A673 (cell line): Measurements from ENCODE around the gene CNTNAP4. TPM values are rescaled to one million over a fixed set of nuclear protein-coding genes. Genes with fewer than 3 reads are reported as not detected.

Source experiments
- BruUV-seq: library from RNA; stranded (reverse); fragments of 400-500 nt; replicated peaks from 2 replicates; lab custom pipeline; 2021; lab: Mats Ljungman, UMichigan
- CTCF ChIA-PET: fragments of 300-600 bp; sonication (Branson Sonifier 250); formaldehyde crosslinking; loops from one replicate; lab custom pipeline; 2022; ENCODE audit warnings: antibody characterized with exemption; lab: Charles Lee
- POLR2A ChIA-PET: fragments of 300-600 bp; sonication (Branson Sonifier 250); formaldehyde crosslinking; loops from one replicate; lab custom pipeline; 2022; ENCODE audit warnings: antibody characterized with exemption; ENCODE audit not compliant: low non-redundant PET; lab: Charles Lee
- DNase-seq: peaks from one replicate; pipeline ENCODE4 v3.0.0-alpha.2; 2015; ENCODE audit warnings: low spot score
- H3K27ac ChIP-seq: fragments of 200-600 bp; sonication (generic); 2 replicates; pipeline ENCODE4 v1.5.1; 2016; ENCODE audit warnings: mixed run types, low read depth, mild to moderate bottlenecking, mixed read lengths, antibody characterized with exemption, low read length; ENCODE audit not compliant: poor library complexity, severe bottlenecking
- H3K27me3 ChIP-seq: fragments of 200-600 bp; sonication (generic); replicated peaks from 2 replicates; pipeline ENCODE4 v1.6.1; 2017; ENCODE audit warnings: mixed run types, low read depth, mild to moderate bottlenecking, mixed read lengths, antibody characterized with exemption, low read length; ENCODE audit not compliant: insufficient read depth, poor library complexity
- H3K36me3 ChIP-seq: fragments of 200-600 bp; sonication (generic); 2 replicates; pipeline ENCODE4 v1.6.1; 2016; ENCODE audit warnings: mixed run types, mild to moderate bottlenecking, mixed read lengths, antibody characterized with exemption, low read length; ENCODE audit not compliant: insufficient read depth, poor library complexity, severe bottlenecking
- H3K4me1 ChIP-seq: fragments of 200-600 bp; sonication (generic); 2 replicates; pipeline ENCODE4 v1.6.1; 2017; ENCODE audit warnings: mixed run types, mild to moderate bottlenecking, mixed read lengths, antibody characterized with exemption, low read length; ENCODE audit not compliant: insufficient read depth, poor library complexity, severe bottlenecking
- H3K4me3 ChIP-seq: fragments of 200-600 bp; sonication (generic); 2 replicates; pipeline ENCODE4 v1.5.1; 2016; ENCODE audit warnings: low read depth, mixed run types, mild to moderate bottlenecking, mixed read lengths, low read length; ENCODE audit not compliant: poor library complexity, severe bottlenecking
- H3K9me3 ChIP-seq: fragments of 200-600 bp; sonication (generic); 2 replicates; pipeline ENCODE4 v1.6.1; 2016; ENCODE audit warnings: mixed run types, low read depth, mild to moderate bottlenecking, mixed read lengths, antibody characterized with exemption, low read length; ENCODE audit not compliant: poor library complexity, severe bottlenecking
- EZH2 ChIP-seq: fragments of 200-600 bp; sonication (generic); IDR thresholded peaks from 2 replicates; pipeline ENCODE4 v1.6.1; 2017; ENCODE audit warnings: borderline replicate concordance, low read depth, mild to moderate bottlenecking, mixed read lengths, antibody characterized with exemption, low read length; ENCODE audit not compliant: poor library complexity, severe bottlenecking
- intact Hi-C: fragments of 100-400 bp; cut with micrococcal nuclease; formaldehyde crosslinking; loops from one replicate; pipeline ENCODE4 v1.10.0; 2022; ENCODE audit not compliant: unreplicated experiment
- total RNA-seq: library from RNA; stranded (reverse); gene quantifications from 2 replicates; pipeline ENCODE4 v1.2.3, GENCODE V29; 2021
- TF ChIP-seq, protein P1 (sequence below): fragments of 300-800, 200-600 bp; sonication (generic); conservative IDR thresholded peaks from 2 replicates; pipeline ENCODE4 v1.5.1; 2017; ENCODE audit warnings: low read depth, mild to moderate bottlenecking, antibody characterized with exemption, low read length, moderate library complexity, mixed read lengths

Gene CNTNAP4
- total RNA-seq, 1 experiment from 2014 or later = not detected

DNA sequence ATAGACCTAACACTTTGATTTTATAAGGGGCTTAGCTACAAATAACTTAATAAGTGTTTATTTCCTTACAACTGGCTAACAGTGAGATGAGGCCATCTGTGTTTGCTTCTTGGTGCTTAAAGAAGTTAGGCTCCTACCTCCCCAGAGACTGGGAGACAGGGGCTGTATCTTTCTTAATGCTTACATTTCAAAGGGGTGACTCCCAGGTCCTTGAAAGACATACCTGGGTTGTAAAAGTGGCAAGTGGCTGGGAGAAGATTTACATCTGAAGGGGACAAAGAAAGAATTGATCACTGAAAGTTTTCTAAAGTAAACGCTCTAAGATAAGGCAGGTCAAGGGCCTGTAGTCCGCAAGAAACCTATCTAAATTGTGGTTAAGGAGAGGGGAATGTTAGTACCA, 196.8 kb downstream of the CNTNAP4 start:
- Histone ChIP-seq H3K4me1 (no peaks in the 10 kb centered on the region), H3K36me3 (no peaks in the 10 kb centered on the region), H3K4me3 (no peak overlapping the region), H3K9me3 (no peaks in the 10 kb centered on the region), H3K27ac (no peak overlapping the region), H3K27me3 (no peaks in the 10 kb centered on the region)
- ChIA-PET POLR2A (no interaction called here), CTCF (no interaction called here)
- no peak for TF ChIP-seq EZH2
- TF ChIP-seq, protein P1, sequence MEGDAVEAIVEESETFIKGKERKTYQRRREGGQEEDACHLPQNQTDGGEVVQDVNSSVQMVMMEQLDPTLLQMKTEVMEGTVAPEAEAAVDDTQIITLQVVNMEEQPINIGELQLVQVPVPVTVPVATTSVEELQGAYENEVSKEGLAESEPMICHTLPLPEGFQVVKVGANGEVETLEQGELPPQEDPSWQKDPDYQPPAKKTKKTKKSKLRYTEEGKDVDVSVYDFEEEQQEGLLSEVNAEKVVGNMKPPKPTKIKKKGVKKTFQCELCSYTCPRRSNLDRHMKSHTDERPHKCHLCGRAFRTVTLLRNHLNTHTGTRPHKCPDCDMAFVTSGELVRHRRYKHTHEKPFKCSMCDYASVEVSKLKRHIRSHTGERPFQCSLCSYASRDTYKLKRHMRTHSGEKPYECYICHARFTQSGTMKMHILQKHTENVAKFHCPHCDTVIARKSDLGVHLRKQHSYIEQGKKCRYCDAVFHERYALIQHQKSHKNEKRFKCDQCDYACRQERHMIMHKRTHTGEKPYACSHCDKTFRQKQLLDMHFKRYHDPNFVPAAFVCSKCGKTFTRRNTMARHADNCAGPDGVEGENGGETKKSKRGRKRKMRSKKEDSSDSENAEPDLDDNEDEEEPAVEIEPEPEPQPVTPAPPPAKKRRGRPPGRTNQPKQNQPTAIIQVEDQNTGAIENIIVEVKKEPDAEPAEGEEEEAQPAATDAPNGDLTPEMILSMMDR = no peak
- no peak for DNase-seq
- no TSS peak for BruUV-seq
- intact Hi-C loops = no loop called here

DNA sequence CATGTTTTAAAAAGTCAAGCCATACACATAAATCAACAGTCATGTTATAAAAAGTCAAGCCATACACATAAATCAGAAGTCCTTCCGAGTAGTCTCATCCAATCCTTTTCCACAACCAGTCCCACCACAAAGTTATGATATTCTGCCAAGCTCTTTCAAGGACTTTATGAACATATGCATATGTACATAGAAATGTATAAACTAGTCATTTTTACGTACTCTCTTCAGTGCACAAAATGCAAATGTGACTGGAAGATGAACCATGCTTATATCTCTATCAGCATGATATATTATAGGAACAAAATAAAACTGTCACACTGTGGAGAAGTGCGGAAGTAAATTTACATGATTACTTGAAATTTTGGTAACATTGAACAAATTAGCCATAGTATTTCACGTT, 200.9 kb downstream of the CNTNAP4 start:
- ChIA-PET CTCF (no interaction called here), POLR2A (no interaction called here)
- H3K9me3 ChIP-seq = no peaks in the 10 kb centered on the region
- no peaks in the 10 kb centered on the region for H3K4me1 ChIP-seq
- H3K4me3 ChIP-seq = no peak overlapping the region
- H3K27me3 ChIP-seq = no peaks in the 10 kb centered on the region
- H3K36me3 ChIP-seq = no peaks in the 10 kb centered on the region
- TF ChIP-seq, protein P1 = no peak
- TF ChIP-seq EZH2 = no peak
- no peak for DNase-seq
- intact Hi-C loops = no loop called here
- H3K27ac ChIP-seq = no peak overlapping the region
- no TSS peak for BruUV-seq

DNA sequence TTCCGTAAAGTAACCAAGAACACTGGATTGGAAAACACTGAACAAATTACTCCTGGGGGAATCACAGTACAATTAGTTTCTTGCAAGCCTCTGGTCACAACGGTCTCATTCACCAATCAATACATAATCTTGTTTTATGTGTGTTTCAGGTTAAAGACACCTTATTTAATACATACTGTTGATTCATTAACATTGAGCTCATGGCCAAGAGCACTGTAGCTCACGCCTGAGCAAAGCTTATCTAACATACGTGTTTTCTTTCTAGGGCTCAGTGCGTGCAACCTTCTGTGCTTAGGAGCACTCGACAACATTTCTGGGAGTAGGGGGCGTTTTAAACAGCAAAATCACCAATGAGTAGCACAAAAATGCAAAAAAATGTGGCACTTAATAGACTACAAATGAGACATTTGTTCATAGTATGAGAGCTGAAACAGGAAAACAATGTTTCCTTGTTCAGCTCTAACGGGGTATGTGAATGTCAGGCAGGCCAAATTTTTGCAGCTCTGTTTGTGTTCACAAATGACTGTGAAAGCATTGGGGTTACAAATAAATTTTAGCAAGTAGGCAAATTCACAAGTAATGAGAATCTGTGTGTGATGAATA, 206.2 kb downstream of the CNTNAP4 start:
- CTCF ChIA-PET = no interaction called here
- Histone ChIP-seq H3K4me1 (no peaks in the 10 kb centered on the region), H3K27me3 (peaks cover 20% of the 10 kb centered on the region), H3K27ac (no peak overlapping the region), H3K36me3 (no peaks in the 10 kb centered on the region), H3K4me3 (no peak overlapping the region), H3K9me3 (no peaks in the 10 kb centered on the region)
- TF ChIP-seq, protein P1 = no peak
- no peak for TF ChIP-seq EZH2
- intact Hi-C loops = no loop called here
- DNase-seq = no peak
- POLR2A ChIA-PET = no interaction called here
- no TSS peak for BruUV-seq
